HG03439 (cell line): ENCODE results near the gene KCTD5.
"Not testable (repeated sequence)": the region's sequence is repeated elsewhere in the genome, so short reads cannot be mapped to it uniquely, and the experiment has no call there.

ENCODE experiments used
- ATAC-seq: cut with Tn5 transposase; IDR thresholded peaks from one replicate; pipeline ENCODE4 v1.9.1; 2021; ENCODE audit warnings: mild to moderate bottlenecking, moderate library complexity; ENCODE audit not compliant: unreplicated experiment

KCTD5 gene

DNA sequence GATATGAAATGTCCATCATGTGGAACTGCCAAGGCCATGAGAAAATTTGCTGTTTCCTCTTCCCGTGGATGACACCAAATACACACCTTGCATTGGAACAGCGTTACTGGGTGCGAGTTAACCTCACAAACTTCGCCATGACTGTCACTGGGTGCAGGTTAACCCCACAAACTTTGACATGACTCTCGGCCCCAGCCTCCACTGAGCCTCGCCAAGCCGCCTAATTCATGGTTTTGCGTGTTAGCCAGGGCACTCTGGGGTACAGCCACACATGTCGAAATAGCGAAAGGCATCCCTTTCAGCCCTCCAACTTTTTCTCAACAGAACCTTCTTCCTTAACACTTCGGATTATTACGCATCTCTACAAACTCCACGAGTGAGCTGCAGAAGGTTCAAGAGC is 10.6 kb upstream of the KCTD5 start:
- no peak for ATAC-seq

DNA sequence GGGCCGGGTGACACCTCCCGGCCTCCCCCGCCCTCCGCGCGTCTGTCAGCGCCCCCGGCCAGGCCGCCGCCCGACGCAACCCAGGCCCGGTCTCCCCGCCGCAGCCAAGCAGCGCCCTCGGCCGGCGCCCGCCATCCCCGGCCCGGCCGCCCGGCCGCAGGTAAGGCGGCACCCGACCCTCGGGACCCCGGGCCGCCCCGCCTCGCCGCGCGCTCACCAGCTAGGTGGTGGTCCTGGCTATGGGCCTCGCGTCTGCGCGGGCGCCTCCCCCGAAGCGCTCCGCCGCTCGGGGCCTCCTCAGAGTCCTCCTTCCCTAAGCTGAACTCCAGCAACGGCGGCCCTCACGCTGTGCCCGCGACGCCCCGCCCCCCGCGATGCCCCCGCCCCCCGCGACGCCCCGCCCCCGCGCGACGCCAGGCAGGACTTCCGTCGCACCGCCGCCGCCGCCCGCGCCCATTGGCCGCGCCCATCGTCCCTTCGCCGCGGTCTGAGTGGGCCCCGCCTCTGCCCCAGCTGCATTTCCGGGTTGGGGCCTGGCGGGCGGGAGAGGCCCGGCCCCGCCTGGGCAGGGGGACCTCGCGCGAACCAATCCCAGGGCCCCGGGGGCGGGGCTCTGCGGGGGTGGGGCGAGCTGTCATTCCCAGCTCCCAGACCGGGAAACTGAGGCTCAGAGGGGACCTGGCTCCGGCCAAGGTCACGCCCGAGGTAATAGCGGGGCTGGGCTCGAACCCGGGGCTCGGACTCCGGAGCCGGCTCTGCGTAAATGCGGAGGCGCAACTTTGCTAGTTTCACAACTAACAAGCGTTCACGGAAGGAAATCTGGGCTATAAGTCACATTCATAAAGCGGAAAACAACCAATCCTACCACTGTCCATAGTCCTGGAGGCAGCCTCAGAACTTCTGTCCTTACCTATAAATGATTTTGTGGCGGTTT is 9.0 kb upstream of the KCTD5 start:
- peak; percentile 82 for ATAC-seq

DNA sequence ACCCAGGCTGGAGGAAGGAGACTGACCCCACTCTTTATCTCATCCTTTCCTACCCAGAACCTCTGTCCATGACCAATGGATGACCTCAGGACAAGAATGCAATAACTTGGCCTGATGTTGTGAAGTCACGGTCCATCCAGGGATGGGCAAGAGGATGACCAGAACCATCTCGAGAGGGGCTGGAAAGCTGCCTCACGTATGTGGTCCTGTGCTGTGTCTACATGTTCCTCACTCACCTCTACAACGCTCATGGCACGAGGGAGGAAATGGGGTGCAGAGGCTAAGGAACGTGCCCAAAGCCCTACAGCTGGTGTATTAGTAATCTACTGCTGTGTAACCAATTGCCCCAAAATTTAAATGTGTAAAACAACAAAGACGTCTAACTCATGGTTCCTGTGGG is 7.3 kb upstream of the KCTD5 start:
- no peak for ATAC-seq

DNA sequence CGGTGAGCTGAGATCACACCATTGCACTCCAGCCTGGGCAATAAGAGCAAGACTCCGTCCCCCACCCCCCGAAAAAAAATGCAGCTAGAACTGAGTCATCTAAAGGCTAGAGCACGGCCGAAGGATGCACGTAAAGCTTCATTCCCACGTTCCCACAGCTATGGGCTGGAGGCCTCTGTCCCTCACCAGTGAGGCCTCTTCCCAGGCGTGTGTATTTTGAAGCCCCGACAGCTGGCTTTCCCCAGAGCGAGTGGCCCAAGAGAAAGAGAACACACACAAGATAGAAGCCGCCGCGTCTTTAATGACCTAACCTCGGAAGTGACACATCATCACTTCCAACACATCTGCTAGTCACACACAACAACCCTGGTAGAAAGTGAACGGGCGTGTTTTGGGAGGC is 6.6 kb upstream of the KCTD5 start:
- no peak for ATAC-seq

DNA sequence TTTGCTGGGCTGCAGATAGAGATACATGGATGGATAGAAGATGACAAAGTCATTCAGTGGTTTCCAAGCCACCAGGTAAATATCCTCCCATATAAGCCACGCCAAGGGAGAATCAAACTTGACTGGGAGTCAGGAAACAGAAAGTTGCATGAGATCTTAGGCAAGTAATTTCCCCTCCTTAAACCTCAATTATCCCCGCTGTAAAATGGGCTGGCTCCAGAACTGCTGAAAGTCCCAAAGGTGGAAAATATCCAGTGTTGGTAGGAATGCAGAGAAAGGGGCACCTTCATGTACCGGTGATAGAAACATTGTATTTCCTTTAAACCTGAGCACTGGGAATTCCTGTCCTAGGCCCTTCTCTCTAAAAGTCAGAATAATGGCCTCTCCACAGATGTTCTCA is 5.4 kb upstream of the KCTD5 start:
- not testable (repeated sequence) for ATAC-seq

DNA sequence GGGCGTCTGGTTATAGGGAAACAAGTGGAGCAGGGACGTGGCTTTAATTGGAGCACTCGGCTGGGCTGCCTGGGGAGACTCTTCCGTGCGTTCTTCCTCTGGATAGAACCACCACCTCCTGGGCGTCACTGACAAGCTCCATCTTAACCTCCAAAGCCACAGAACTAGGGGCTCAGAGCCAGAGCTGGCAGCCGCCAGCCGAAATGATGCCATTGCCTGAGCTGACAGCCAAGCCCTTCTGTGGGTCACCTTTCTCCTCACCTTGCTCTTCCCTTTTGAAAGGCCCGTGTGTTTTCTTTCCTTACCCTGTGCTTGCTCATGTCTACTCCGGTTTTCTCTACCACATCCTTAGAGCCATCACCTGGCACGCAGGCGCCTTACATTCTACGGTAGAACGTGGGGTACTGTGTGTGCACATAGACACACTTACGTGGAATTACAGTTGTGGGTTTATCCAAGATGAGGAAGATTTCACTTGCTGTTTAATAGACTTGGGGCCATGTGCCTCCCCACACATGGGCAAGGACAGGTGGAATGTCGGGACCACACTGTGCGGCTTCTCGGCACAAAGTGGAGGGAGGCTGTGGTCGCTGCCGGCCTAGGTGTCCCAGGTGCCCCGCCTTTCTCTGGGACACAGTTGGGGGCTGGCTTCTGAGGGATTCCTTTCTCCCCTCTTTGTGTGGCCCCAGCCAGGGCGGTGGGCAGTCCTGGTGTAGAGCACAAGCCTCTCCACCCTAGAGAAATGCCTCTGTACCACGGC is 3.9 kb upstream of the KCTD5 start:
- ATAC-seq, result not testable (repeated sequence)

DNA sequence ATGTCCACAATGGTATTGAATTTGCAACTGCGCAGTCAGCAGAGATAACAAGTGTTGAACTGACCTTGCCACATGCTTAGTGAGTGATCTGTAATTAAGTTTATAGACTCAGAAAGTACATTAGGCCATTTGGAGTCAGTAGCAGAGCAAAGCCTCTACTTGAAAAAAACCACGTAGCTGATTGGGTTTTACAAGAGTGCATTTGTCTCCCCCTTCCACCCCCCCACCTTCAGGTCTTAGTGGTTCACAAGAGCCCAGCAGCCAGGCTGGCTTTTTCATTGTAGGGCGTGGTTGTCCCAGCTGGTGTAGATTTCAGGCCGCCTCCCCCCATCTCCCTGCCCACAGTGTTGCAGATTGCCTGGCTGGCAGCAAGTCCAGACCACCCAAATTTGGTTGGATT is 2.4 kb upstream of the KCTD5 start:
- not testable (repeated sequence) for ATAC-seq

DNA sequence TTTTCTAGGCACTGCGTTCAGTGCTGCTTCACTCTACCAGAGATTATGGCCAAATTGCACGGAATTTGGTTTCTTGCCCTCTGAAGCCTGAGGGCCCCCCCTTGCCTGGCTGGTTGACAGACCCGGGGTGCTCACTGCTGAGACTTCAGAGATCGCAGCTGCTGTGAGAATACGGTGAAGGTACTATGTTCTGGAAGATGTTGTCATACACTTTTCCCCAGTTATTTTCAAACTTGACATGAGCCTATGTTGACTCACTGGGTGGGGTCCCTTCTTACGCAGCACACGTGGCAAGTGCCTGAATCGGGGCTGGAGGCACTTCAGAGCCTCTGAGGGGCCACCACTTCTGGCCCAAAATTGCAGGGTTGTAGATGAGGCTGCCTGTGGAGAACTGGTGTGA is 2.0 kb upstream of the KCTD5 start:
- not testable (repeated sequence) for ATAC-seq

DNA sequence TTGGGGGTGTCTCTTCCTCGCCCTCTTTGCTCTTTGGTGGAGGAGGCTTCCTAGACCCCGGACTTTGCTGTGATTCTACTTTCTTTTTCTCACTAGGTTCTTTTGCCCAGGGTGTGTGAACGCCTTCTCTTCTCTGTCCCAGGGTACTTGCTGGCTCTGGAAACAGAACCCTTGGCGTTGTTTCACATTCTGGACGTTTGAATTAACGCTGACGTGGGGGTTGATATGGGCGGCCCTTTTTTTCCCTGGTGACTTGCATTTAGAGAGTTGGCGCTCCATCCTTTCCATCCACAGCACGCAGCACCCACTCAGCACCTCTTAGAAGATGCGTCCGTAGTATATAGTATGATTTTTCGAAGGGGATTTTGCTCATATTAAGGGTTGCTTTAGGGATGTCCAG is 718 bp downstream of the KCTD5 start:
- not testable (repeated sequence) for ATAC-seq

DNA sequence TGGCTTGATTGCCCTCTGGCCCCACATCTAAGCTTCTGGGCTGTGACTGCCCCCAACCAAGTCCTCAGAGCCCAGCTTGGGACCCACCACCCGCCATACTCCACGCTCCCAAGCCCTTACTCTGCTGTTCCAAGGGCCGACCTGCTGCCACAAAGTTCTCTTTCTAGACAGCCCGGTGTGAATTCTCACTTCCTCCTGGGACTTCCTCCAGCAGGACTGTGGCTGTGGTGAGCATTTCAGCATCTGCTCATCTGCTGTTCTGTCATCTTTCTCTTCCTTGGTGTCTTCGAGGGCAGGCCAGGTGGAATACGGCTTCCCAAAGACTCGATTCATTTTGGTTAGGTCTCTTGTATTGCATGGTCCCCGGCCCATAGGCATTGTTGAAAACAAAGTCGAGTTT is 3.8 kb downstream of the KCTD5 start:
- ATAC-seq, result not testable (repeated sequence)

DNA sequence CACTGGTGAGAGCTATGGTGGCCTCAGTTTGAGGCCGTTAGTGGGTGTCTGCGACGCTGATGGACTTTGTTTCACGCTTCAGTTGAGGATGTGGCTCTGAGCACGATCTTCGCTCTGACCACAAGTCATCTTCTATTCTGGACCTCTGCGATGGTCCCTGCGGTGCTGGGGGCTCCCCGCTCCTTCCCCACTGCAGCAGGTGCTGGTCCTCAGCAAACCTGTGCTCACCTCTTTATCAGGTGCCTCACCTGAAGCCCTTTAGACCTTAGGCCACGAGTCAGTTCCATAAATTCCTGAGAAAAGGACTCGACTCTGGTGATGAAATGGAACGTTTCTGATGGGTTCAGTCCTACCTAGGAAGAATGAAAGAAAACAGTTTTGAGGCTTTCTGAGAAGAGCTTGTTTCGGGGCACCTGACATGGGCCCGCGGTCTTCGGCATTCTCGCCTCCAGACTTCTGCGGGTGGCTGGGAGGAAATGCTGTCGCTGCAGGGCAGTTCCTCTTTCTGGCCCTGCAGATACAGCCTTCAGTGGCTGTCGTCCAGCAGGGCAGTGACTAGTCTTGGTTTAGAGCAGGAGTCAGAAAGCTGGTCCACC is 4.7 kb downstream of the KCTD5 start:
- no peak for ATAC-seq

DNA sequence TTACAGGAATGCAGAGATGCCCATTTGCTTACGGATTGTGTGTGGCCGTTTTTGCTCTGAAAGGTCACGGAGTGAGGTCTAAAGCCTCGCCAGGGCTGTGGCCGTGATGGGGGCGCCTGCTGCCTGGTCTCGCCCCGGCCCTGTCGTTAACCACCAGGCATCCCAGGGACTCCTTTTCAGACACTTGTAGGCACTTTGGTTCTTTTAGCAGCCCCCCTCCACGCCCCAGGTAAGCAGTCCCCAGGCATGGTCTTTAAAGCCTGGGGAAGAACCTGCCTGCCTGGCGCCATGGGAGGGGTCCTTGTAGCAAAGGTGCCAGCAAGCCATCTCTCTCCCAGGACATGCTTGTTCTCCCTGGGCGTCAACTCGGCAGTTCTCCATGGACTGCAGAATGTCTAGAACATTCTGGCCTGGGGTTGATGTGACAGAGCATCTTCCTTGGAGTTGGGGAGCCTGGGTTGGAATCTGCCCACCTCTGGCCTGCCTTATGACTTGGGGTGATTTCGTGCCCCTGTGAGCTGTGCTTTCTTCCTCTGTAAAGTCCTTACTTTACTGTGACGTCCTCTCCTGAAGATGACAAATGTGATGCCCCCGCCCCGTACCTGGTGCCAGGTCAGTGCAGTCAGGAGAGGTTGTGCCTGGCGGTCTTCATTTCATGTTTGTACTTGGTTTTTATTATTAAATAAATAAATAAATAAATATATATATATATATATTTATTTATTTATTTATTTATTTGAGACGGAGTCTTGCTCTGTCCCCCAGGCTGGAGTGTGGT is 5.4 kb downstream of the KCTD5 start:
- no peak for ATAC-seq

DNA sequence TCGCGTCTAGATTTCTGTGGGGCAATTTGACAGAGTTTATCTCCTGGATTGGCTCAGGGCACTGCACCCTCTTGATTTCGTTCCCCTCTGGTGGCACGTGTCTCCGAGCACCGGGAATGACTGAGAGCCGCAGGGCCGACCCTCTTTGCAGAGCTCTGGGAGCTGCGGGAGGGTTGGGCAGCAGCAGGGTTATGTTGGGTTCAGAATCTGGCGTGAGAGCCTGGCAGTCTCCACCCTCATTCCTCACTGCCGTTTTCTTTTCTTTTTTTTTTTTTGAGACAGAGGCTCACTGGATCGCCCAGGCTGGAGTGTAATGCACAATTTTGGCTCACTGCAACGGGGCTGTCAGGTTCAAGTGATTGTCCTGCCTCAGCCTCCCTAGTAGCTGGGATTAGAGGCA is 7.1 kb downstream of the KCTD5 start:
- ATAC-seq, result not testable (repeated sequence)

DNA sequence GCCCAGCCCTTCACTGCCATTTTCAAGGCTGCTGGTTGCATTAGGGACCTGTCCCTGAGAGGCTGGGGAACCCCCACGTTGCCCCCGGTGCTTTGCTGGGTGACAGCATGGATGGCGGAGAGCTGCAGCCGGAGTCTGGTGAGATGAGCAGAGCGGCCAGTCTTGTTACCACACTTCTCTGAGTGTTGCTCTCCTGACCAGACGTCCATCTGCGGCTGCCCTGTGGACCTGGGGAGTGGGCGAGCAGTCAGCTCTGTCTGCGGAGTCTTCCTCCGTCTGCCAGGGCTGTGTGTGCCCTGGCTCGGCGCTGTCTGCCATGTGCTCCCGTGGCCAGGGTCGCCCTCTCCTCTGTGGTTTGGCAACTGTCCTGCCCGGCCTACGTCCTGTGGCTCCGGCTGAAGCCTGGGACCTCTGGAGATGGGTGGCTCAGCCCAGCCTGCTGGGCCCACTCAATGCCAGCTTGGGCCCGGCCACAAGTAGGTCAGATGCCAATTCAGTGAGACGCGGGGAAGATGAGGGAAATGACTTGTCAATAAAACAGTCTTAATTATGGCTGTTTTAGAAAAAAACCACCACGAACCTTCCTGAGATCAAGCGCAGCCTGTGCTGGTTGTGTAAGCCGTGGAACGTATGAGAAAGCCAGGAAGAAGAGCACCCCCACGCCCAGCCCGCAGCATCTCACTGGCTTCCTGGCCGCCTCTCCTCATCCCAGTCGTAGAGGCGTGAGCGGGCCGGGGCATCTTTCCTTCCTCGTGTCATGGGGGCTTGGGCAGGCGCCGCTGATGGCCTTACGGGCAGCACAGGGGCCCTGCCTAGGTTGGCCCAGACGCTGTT is 7.9 kb downstream of the KCTD5 start:
- no peak for ATAC-seq

DNA sequence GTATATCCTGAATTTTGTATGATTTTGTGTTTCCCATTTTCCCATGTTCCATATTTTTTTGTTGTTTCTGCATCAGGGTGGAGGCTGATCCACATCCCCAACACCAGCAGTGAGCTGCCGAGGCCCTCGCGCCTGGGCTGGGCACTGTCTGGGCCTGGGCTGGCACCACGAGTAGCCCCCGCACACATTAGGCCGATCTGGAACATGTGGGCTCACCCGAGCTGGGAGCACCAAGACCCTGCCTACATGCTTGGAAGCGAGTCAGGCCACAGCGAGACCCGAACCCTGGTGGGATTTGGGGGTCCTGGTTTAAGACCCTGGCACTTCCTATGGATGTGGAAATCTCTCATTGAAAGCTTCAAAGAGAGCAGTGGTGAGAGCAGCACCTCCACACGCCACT is 8.5 kb downstream of the KCTD5 start:
- ATAC-seq, result no peak

DNA sequence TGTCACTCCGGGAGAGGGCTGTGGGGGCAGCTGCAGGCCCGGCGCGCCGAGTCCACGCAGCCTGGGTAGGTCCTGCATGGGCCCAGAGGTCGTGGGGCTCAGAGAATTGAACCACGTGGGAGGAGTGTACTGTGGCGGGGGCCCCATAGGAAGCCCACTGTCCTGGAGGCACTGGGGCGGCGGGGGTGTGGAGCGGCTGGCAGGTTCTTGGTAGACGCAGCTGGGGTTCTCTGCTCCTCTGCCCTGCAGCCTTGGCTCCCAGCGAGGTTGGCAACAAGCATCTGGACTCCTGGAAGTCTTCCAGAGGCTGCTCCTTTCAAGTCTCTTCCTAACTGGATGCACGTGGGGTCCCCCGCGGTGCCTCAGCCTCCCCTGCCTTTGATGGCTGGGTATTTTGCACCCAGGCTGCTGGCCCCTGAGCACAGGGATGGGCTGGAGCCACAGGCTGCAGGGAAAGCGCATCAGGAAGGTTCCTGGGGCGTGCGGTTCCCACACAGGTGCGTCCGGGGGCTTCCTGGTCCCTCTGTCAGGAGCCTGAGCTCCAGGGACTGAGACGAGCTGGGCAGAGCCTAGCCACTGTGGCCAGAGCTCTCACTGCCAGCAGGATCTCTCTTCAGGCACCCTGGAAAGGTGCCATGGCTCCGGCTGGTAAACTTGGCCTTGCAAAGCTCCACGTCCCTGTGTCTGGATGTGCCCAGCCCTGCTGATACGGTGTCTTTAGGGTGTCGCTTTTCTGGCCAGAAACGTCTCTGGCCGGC is 9.3 kb downstream of the KCTD5 start:
- ATAC-seq, result no peak

DNA sequence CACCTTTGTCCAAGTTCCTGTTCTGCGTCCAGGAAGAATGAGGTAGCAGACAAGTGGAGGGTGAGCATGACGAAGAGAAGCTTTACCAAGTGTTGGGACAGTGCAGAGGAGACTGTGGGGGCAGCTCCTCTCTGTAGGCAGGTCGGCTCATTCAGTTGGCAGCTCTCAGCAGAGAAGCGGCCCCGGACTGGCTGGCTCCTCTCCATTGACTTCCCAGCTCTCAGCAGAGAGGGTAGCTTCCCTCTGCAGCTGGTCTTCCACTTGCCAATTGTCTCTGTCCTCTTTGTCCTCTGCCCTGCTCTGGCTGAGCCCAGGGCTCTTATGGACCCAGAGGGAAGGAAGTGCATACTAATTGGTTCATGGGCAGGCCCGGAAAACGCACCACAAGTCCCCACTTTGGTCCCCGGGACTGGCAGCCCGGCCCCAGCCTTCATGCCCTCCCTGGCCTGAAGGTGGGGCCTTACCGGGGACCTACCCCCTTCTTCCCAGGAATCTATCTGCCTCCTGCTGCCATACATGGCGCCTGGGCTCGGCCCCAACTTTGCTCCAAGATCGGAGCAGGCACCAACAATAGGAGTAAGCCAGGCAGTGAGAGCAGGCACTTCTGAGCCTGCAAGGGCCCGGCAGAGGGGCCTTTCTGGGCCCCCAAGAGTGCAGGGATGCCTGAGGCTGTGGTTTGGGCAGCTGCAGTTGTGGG is 10.1 kb downstream of the KCTD5 start:
- ATAC-seq, result no peak

DNA sequence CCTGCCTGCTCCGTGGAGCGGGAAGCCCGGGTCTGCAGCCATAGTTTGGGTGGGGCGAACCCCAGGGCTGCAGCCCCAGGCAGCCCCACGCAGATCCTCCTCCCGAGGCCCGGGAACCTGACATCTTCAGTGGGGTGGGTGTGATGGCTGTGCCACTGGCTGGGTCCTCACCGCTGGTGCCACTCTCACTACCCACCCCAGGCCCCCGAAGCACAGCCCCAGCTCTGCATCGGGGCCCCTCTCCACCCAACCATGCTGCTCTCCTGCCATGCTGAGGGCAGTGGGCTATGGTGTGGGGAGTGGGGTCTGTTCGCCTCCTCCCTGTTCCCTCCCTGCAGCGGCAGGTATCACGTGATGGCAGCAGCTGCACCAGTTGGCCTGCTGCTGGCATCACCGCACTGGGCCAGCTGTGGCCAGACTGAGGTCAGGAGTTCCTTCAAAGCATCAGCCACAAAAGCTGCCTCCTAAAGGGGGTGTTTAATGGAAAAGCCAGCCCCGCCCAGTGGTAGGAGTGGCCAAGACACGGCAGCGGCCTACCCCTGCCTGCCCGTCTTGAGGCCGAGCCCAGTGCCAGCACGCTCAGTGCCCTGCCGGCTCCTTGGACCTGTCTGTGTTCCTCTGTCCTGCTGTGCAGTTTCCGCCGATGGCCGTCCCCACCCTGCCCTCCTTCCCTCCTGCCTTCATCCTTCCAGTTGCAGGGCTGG is 10.8 kb downstream of the KCTD5 start:
- ATAC-seq, result no peak
